ENCODE results near the gene RNF186.
"Not testable (repeated sequence)": the region's sequence is repeated elsewhere in the genome, so short reads cannot be mapped to it uniquely, and the experiment has no call there.

Gene RNF186

DNA sequence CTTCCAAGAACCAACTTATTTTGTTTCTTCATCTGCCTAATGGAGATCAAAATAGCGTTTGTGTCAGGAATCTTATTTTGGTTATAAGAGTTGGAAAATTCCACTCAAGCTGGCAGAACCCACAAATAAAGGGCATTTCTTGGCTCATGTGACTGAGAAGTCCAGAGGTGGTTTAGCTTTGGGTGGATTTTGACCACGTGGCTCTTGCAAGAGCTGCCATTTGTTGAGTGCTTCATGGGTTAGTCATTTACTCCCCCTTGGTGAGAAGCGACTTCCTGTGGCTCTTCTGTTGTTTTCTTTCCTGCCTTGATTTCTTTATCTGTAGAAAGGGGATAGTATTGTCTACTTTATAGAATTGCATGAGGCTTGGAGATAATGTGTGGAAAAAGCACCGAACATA is 9.5 kb upstream of the RNF186 start:
- no peak for DNase-seq (ENCODE audit: low read depth in 2 of 2)

DNA sequence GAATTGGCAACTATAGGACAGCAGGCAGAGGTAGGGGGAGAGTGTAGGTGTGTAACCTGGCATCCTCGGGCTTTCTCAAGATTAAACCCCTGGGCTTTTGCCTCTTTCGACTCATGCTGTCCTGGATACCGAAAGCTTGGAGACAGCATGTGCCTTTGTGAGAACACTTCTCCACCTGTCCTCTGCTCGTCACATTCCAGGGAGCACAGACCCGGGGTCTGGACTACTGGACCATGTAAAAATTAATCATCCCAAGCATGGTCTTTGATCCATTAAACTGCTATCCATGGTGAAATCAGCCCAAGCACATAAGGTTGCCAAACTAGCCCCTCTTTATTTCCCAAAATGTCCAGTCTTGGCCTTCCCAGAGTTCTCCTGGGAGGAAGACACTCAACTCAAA is 9.0 kb upstream of the RNF186 start:
- no peak for DNase-seq (ENCODE audit: low read depth in 2 of 2)

DNA sequence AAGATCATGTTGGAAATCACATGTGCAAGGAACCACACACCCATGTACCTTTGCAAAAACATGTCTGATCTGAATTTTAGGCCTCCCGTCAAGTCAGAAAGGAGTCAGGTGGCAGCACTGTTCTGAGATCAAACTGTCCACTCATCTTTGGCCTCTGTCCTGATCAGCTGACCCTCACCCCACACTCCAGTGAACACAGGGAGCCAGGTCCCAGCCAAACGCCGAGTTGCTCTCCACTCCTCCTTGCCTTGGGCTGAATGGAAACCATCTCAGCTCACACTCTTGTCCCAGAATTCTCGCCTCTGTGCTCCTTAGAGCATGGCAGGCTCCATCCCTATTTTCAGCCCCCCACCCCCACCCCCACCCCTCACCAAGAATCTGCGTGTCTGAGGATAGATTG is 4.6 kb upstream of the RNF186 start:
- DNase-seq (ENCODE audit: low read depth in 2 of 2): no peak

DNA sequence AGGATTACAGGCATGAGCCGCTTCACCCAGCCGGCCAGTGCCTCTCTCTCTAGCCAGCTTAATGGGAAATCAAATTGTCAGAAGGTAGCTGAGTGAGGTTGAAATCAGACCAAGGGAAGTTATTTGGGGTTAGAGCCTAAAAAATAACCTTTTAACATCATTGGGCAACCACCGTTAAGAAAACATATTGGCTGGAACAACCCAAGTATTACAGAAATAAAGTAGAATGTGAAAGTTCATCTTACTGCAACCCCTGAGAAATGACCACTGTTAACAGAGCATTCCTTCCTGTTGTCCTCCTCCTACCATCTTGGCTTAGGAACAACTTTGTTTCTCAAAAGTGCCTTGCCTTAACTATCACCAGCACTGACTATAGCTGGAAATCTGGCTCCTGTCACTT is 3.2 kb upstream of the RNF186 start:
- no peak for DNase-seq (ENCODE audit: low read depth in 2 of 2)

DNA sequence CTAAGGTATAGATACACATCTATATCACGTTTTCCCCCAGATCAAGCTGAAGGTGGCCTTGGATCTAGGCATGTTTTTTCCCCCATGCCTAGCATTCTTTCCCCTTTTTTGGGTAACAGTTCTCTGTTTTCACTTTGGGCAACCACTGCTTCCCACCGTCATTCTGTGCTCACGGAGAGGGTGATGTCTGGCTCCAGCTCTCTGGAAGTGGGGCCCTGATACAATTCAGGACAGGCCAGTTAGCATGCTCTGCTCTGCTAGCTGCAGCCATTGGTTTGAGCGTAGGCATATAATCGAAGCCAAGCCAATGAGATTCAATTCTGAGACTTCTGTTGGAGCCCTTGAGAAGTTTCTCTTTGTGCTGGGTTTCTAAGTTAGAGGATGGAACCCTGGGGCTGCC is 2.1 kb upstream of the RNF186 start:
- DNase-seq (ENCODE audit: low read depth in 2 of 2): no peak

DNA sequence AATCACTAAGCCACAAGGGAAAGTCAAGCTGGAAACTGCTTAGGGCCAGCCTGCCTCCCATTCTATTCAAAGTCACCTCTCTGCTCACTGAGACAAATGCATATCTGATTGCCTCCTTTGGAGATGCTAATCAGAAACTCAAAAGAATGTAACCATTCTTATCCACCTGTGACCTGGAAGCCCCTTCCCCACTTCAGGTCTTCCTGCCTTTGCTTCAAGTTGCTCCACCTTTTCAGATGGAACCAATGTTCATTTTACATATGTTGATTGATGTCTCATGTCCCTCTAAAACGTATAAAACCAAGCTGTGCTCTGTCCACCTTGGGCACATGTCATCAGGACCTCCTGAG is 1.6 kb upstream of the RNF186 start:
- DNase-seq (ENCODE audit: low read depth in 2 of 2): not testable (repeated sequence)

DNA sequence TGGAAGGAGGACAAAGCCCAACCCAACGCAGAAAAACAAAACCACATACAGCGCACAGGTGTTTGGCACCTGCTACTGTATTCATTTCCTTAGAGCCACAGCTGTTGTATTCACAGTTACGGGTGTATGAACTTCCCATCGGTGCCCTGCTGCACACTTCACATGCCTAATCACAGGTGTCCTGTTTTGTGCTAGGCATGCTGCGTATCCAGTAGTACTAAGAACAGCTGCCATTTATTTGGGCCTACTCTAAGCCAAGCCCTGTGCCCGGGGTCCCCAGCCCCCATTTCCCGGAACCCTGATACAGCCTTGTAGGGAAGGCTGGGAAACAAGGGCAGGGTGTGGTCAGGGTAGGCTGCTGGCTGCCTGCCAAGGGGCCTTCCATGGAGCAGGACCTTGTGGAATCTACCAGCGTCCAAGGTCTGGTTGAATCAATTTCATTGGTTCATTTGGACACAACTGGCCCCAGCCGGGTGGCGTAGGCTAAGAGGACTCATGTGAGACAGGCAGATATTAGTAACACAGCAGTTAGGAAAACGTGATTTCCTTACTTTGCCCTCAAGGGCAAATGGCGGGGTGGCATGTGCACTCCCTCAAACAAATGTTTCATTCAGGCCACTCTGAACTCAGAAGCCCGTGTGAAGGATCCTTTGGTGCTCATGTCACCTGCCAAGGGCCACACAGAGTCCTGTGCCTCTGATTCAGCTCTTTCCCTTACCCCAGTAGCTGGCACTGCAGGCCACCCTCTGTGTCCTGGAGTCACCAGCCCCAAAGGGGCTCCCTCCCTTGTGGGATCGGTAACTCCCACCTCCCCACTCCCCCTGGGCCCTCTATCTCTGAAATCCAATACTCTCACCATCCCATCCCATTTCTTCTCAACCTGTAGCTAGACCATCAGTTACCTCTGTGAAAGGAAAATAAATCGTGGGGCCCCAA is 986 bp upstream of the RNF186 start:
- DNase-seq (ENCODE audit: low read depth in 2 of 2): no peak

DNA sequence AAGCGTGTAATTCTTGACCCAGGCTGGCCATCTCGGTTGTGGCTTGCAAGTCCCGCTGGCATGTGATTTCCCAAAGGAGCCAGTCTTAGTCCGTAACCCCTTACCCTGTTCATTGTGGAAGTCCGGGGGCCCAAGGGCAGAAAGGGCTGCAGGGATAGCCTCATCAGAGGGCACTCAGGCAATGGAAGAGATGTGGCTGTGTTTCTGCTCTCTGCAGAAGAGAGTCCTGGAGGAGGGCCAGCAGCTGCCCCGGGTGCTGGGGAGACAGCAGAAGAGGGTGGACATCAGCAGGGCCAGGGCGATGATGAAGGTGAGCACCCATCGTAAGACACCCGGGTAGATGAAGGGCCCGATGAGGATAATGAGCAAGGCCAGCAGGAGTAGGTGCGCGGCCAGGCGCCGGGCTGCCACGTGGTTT is 830 bp downstream of the RNF186 start:
- DNase-seq (ENCODE audit: low read depth in 2 of 2): no peak

DNA sequence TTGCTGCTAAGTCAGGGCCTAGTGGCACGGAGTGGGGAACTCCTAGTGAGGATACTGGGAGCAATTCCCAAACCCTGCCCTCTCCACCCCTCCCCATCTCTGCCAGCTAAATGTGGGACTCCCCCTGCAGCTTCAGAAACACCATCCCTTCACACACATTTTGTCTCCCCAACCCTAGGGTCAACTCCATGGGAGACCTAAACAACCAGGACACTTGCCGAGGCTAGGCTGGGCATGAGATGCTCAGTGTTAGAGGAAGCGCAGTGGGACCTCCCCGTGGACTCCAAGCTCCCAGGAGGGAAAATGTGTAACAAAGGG is 1.5 kb downstream of the RNF186 start:
- no peak for DNase-seq (ENCODE audit: low read depth in 2 of 2)

DNA sequence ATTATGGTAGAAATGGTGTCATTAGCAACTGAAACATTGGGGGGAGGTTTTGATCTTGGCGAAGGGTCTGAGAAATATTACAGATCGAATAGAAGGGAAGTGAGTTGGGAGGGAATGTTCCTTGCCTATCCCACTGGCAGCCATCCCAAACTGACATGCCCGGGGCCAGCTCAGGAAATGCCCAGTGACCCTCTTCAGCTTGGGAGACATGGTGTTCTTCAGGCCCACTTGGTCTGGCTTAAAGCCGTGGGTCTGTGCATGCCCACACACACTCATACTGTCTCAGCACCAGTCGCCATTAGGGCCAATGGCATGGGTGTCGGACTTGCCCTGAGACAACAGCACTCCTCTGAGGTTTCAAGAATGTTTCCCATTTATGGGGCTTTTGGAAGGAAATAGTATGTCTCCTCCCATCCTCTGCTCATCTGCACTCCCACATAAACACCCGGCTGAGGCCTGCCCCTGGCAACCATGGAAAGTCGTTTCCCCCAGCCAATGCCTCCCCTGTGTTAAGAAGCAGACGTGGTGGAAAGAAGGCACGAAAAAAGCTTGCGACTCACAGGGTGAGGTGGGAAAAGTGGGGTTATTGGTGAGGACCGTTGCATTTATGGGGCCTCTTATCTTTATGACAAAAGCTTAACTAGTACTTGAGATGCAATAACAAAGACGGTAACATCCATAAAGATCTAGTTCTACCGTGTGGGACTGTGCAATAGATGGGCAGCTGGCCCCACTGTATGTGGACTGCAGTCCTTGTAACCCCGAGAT is 2.0 kb downstream of the RNF186 start:
- no peak for DNase-seq (ENCODE audit: low read depth in 2 of 2)

DNA sequence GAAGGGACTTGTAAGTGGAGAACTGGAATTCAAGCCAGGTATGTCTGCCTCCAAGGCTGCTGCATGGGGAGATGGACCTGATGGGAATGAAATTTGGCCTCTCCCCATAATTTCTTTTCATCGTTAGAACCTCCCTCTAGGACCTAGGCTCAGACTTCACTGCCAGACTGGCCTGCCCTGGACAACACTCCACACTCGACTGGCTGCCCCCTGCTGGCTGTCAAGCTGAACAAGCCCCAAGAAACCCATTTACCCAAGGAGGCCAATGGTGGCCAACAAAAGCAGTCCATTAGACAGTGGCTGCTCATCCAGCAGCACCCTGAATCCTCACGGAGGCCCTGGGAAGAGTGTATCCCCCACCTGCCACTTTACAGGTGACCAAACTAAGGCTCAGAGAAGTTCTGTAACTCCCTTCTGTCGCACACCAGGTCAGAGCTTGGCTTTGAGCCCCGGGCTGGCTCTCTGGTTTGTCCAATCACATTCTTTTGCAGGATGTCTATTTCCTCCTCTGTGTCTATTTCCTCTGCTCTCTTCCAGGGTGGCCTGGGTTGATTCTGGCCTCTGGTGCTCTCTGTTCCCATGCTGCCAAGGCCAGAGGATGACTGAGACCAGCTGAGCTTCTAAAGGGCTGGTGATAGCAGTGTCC is 3.8 kb downstream of the RNF186 start:
- DNase-seq (ENCODE audit: low read depth in 2 of 2): peak in 1 of 2 donors; percentile 17

DNA sequence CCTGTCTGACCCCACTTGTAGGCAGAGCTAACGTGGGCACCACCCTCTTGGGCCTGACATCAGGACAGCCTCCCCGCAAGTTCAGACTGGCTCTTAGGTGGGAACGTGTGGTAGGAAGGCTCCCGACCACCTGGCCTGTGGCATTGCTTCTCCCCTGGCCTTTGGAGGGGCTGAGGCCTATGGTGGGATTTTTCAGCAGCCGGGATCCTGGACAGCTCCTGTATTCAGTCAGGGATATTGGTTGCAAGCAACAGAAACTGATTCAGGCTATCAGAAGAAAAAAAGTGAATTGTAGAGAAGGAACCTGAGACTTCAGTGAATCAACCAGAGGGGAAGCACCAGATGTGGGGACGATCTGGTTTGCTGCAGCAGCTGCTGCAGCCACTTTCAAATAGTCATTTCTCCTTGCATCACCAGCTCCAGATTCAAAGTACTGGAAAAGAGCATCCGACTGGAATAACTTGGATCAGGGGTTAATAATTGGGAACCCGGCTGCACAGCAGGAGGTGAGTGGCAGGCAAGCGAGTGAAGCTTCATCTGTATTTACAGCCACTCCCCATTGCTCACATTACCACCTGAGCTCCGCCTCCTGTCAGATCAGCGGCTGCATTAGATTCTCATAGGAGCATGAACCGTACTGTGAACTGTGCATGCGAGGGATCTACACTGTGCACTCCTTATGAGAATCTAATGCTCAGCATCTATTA is 5.9 kb downstream of the RNF186 start:
- DNase-seq (ENCODE audit: low read depth in 2 of 2): no peak

DNA sequence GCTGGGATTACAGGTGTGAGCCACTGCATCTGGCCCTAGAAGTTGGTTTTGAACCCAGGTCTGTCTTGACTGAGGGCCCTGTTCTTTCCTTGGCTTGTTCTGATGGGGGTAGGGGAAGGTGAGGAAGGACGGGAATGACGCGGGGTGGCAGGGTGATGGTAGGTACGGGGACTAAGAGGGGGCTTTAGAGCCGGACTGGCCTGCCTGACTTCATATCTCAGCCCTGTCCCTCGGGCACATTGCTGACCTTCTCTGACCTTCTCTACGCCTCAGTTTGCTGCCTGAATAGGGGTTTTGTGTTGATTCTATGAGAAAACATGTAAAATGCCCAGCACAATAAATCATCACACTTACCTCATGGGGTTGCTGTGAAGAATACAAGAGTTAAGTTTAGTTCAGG is 6.7 kb downstream of the RNF186 start:
- DNase-seq (ENCODE audit: low read depth in 2 of 2): no peak

DNA sequence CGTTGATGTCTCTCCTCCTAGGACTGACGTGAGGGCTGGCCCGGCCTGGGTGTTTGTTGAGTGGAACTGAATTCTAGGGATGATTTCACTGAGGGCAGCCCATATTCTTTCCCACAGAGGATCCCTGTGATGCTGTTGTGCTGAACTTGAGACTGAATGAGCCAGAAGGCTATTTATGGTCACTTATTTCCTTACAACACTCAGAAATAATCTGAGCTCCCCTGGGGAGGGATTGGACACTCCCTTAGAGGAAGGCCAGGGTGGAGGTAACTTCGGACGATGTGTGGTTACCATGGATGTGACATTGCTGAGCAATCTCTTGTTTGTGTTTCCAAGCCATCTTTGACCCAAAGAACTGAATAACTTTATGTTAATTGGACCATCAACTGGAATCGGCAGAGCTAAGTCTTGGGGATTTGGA is 10.2 kb downstream of the RNF186 start:
- no peak for DNase-seq (ENCODE audit: low read depth in 2 of 2)

DNA sequence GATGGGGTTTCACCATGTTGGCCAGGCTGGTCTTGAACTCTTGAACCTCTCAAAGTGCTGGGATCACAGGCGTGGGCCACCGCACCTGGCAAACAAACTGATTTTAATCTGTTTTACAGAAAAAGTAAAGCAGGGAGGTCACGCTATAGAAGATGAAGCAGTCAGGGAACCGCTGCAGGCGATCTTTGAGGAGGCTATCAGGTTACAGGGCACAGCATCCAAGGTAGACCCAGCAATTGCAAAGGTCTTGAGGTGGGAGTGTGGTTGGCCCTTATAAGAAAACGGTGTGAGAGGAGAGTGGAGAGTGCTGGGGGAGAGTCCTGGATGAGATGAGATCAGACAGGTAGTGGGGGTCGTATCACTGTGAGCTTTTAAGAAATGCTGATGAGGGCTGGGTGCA is 12.8 kb downstream of the RNF186 start:
- DNase-seq (ENCODE audit: low read depth in 2 of 2): no peak

DNA sequence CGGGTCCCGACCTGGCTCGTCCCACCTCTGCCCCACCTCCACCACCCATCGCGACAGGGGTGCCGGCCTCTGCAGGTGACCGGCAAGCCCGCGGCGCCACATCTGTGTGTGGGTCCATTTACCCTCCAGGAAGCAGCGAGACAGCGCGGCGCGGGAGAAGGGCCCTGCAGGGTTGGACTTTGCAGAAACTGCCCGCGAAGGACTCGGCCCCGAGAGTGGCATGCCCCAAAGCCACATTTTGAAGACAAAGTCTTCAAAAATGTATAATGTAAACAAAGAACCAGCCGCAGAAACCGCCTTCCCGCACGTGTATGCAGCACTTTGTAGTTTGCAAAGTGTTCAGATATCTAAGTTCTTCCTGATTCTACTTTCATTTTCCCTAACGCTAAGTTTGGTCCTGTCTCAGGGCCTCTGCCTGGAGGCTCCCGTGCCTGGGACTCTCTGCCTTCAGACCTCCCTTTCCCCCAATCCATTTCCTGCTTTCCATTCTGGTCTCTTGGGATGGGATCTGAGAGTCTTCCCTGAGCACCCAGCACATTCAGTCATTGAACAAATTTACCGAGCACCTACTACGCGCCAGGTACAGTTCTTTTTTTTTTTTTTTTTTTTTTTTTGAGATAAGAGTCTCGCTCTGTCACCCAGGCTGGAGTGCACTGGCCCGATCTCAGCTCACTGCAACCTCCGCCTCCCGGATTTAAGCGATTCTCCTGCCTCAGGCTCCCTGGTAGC is 14.8 kb downstream of the RNF186 start:
- peak; percentile 8 to 25 for DNase-seq (ENCODE audit: low read depth in 2 of 2)

DNA sequence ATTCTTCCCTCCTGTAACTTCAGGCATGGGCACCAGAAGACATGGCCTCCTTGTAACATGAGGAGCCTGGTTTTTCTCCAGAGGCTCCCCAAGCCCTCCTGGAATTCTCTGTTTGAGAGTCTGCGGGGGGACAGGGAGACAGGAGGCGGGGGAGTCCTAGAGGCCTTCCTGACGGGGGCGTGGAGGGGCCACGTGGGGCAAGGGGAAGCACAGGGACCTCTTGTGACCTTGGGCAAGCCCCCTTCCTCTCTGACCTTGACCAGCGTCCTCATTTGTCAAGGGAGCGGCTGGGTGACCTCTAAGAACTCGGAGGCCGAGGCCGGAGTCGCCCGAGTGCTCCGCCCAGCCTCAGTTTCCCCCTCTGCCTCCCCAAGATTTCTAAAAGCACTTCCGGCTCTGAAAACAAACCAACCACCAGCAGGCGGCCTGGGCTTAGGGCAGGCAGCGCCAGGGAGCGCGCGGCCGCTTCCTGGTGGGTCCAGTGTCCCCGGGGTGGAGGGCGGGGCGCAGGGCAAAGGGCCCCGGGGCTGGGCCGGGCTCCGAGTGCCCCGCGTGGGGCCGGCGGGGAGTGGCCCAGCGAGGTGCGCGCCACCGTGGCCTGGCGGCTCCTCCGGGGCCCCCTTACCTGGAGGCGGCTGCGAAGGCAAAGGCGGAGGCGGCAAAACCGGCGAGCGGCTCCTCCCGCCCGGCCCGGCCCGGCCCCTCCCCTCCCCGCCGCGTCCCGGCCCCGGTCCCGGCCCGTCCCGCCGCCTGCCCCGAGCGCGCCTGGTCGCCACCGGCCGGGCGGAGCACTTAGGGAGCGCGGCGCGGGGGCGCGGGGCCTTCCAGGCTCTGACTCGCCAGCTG is 15.6 kb downstream of the RNF186 start, which contains the start of gene TMCO4:
TSS of gene TMCO4 (minus strand) at position 687 of the 846 bp plus-strand sequence. CDS start 19,158 bp downstream, outside the sequence.
- peak; percentile 11 to 46 for DNase-seq (ENCODE audit: low read depth in 2 of 2)

DNA sequence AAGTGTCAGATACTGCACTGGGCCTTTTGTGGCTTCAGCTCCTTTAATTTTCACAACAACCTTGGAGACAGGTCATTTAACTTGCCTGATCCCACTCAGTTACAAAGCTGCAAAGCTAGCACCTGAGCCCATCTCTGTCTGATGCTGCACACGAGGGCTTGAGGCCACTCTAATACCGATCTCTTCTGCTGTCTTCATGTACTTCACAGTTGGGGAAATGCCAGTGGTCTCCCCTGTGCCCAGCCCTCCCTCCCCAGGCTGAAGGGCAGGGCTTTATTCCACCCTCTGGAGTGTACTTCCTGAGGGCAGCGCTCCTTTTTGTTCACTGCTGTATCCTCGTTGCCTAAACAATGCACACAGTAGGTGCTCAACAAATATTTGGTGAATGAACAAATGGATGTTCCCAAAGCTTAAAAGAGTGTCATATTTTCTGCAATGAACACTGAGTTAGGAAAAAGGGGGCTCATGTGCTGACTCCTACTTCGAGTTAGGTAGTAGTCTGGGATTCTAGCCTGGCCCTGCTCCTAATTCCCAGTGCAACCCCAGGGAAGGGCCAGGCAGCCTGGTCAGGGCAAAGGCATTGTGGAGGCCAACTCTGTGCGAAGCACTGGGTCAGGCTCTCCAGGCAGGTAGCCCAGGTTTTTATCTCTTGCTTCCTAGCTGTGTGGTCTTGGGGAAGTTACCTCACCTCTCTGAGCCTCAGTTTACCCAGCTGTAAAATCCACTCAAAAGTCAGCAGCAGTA is 16.4 kb downstream of the RNF186 start:
- DNase-seq (ENCODE audit: low read depth in 2 of 2): no peak

DNA sequence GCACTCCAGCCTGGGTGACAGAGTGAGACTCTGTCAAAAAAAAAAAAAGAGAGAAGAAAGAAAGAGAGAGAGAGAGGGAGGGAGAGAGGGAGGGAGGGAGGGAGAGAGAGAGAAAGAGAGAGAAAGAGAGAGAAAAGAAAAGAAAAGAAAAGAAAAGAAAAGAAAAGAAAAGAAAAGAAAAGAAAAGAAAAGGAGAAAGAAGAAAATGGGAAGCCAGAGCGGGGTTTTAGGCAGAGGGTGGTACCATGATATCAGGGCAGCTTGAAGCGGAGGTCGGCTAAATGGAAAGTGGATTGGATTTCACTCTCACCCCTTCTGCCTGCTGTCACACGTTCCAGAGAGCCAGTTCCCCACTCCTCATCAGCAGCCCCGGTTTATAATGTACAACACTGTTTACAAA is 17.3 kb downstream of the RNF186 start:
- no peak for DNase-seq (ENCODE audit: low read depth in 2 of 2)

DNA sequence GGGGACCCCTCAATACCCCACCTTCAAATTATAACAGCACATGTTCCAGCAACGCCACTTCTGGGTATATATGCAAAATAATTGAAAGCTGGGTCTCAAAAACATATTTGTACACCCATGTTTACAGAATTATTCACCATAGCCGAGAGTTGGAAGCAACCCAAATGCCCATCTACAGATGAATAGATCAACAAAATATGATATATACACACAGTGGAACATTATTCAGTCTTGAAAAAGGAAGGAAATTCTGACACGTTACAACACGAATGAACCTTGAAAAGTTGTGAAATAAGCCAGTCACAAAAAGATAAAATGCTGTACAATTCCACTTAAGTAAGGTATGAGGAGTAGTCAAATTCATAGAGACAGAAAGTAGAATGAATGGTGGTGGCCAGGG is 20.5 kb downstream of the RNF186 start:
- no peak for DNase-seq (ENCODE audit: low read depth in 2 of 2)
